CD4-positive, alpha-beta T cell treated with Interferon alpha-2 for 1 hour (primary cell): ENCODE results near the gene QKI.

Experiments used
- DNase-seq, 2 donors: peaks; one replicate each; pipeline ENCODE4 v3.0.0-alpha.2; 2020 to 2022

Gene QKI

GRCh38 chr6:163490826-163491577, 76.5 kb downstream of the QKI start:
- peak in 1 of 2 donors; percentile 15 for DNase-seq

GRCh38 chr6:163491737-163492300, 77.3 kb downstream of the QKI start:
- DNase-seq = no peak

- DNase-seq = no peak
These were observed 79.8 kb downstream of the QKI start for GRCh38 chr6:163494279-163494727.

- no peak for DNase-seq
These were observed 81.7 kb downstream of the QKI start for GRCh38 chr6:163496205-163496604.

GRCh38 chr6:163500105-163500504, 85.6 kb downstream of the QKI start:
- no peak for DNase-seq

GRCh38 chr6:163501026-163501425, 86.5 kb downstream of the QKI start:
- no peak for DNase-seq

GRCh38 chr6:163501439-163501838, 86.9 kb downstream of the QKI start:
- no peak for DNase-seq

GRCh38 chr6:163504984-163505640, 90.6 kb downstream of the QKI start:
- DNase-seq = no peak

- DNase-seq = no peak
These were observed 93.4 kb downstream of the QKI start for GRCh38 chr6:163507965-163508364.

- DNase-seq = no peak
These were observed 98.5 kb downstream of the QKI start for GRCh38 chr6:163513003-163513402.

- DNase-seq = no peak
These were observed 99.2 kb downstream of the QKI start for GRCh38 chr6:163513570-163514166.

- no peak for DNase-seq
These were observed 102.4 kb downstream of the QKI start for GRCh38 chr6:163516908-163517307.

GRCh38 chr6:163520956-163521355, 106.4 kb downstream of the QKI start:
- no peak for DNase-seq

- no peak for DNase-seq
These were observed 107.5 kb downstream of the QKI start for GRCh38 chr6:163522033-163522432.

- DNase-seq = no peak
These were observed 111.4 kb downstream of the QKI start for GRCh38 chr6:163525926-163526325.

- no peak for DNase-seq
These were observed 111.8 kb downstream of the QKI start for GRCh38 chr6:163526346-163526745.

GRCh38 chr6:163527291-163527690, 112.8 kb downstream of the QKI start:
- no peak for DNase-seq

- no peak for DNase-seq
These were observed 115.1 kb downstream of the QKI start for GRCh38 chr6:163529605-163530004.

GRCh38 chr6:163530406-163530805, 115.9 kb downstream of the QKI start:
- DNase-seq = no peak

GRCh38 chr6:163531122-163531521, 116.6 kb downstream of the QKI start:
- DNase-seq = no peak

- DNase-seq = no peak
These were observed 118.1 kb downstream of the QKI start for GRCh38 chr6:163532526-163533078.

- DNase-seq = no peak
These were observed 118.9 kb downstream of the QKI start for GRCh38 chr6:163533443-163533842.

GRCh38 chr6:163536770-163537169, 122.3 kb downstream of the QKI start:
- no peak for DNase-seq
